ENCODE results near the gene PLCH1. TPM values are rescaled to one million over a fixed set of nuclear protein-coding genes. Genes with fewer than 3 reads are reported as not detected.

The PLCH1 gene
- total RNA-seq, 4 donors from 2014 or later = under 0.01 TPM; not detected in 3

DNA sequence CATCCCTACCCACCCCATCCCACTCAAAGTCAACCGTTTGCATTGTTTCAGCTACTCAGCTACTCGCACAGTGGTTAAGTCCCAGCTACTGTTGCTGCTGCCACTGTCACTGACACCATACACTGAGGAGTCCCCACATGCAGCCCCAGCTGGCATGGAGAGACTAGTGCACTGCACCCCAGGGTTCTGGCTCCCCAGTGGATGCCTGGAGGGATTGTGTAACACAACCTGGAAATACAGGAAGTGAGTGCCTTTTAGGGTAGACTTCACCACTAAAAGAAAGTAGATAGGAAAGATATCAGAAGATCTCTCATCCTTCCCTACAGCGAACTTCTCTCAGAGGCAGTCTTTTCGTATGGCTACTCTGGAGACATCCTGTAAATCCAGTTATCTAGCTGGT, 282.2 kb downstream of the PLCH1 start:
- TF ChIP-seq, protein P1, sequence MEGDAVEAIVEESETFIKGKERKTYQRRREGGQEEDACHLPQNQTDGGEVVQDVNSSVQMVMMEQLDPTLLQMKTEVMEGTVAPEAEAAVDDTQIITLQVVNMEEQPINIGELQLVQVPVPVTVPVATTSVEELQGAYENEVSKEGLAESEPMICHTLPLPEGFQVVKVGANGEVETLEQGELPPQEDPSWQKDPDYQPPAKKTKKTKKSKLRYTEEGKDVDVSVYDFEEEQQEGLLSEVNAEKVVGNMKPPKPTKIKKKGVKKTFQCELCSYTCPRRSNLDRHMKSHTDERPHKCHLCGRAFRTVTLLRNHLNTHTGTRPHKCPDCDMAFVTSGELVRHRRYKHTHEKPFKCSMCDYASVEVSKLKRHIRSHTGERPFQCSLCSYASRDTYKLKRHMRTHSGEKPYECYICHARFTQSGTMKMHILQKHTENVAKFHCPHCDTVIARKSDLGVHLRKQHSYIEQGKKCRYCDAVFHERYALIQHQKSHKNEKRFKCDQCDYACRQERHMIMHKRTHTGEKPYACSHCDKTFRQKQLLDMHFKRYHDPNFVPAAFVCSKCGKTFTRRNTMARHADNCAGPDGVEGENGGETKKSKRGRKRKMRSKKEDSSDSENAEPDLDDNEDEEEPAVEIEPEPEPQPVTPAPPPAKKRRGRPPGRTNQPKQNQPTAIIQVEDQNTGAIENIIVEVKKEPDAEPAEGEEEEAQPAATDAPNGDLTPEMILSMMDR (IDR thresholded peaks at IDR 0.05; ENCODE audit: low read depth) = no peak

GRCh38 chr3:155457591-155457990, 287.3 kb downstream of the PLCH1 start:
- TF ChIP-seq, protein P1 (IDR thresholded peaks at IDR 0.05; ENCODE audit: low read depth) = no peak

- TF ChIP-seq, protein P1 (IDR thresholded peaks at IDR 0.05; ENCODE audit: low read depth) = no peak
Measured at GRCh38 chr3:155455765-155456164, 289.1 kb downstream of the PLCH1 start.

GRCh38 chr3:155453512-155453911, 291.4 kb downstream of the PLCH1 start:
- TF ChIP-seq, protein P1 (IDR thresholded peaks at IDR 0.05; ENCODE audit: low read depth) = no peak

GRCh38 chr3:155449613-155450267, 295.1 kb downstream of the PLCH1 start:
- TF ChIP-seq, protein P1 (IDR thresholded peaks at IDR 0.05; ENCODE audit: low read depth) = no peak

- TF ChIP-seq, protein P1 (IDR thresholded peaks at IDR 0.05; ENCODE audit: low read depth) = no peak
Measured at GRCh38 chr3:155448531-155448930, 296.3 kb downstream of the PLCH1 start.

DNA sequence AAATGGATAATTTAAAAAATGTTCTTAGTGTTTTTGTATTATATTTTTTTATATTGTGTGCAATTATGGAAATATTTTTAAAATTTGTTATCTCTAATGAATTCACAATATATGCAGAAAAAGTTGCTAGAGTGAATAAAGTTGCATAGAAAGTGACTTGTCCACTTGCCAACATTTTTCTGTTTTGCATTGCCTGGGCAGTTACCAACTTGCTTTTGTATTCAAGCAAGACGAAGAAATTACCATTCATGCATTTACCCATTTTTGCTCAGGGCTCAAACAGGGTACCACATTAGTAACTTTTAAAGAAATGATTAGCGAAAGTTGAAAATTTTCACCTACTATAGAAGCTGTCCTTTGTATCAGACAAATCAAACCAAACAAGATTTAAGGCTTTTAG, 298.5 kb downstream of the PLCH1 start:
- TF ChIP-seq, protein P1 (IDR thresholded peaks at IDR 0.05; ENCODE audit: low read depth) = no peak
